PC-3 (cell line): ENCODE measurements around the gene SORL1-AS1.

Experiments
- CTCF ChIP-seq: fragments of 300-600 bp; sonication (generic); conservative IDR thresholded peaks from 2 replicates; pipeline ENCODE4 v1.5.1; 2017; ENCODE audit warnings: antibody characterized with exemption, low read depth, mild to moderate bottlenecking, low read length
- EZH2 ChIP-seq: fragments of 300-600 bp; sonication (generic); IDR thresholded peaks from one replicate; pipeline ENCODE4 v1.6.1; 2017; ENCODE audit warnings: antibody characterized with exemption, mild to moderate bottlenecking, low read length; ENCODE audit not compliant: unreplicated experiment
- EZH2phosphoT487 ChIP-seq: fragments of 300-600 bp; sonication (generic); IDR thresholded peaks from 2 replicates; pipeline ENCODE4 v1.6.1; 2018; ENCODE audit warnings: mild to moderate bottlenecking, antibody characterized with exemption, low read length, borderline replicate concordance

GRCh38 chr11:121456816-121457431, 4.2 kb upstream of the SORL1-AS1 start:
- TF ChIP-seq CTCF (no peak), EZH2 (no peak), EZH2phosphoT487 (no peak)
